PC-3 (cell line): ENCODE results near the gene IRAK3. TPM values are rescaled to one million over a fixed set of nuclear protein-coding genes. Genes with fewer than 3 reads are reported as not detected.
A peak's percentile ranks its signal among the peaks of the same experiment; 100 is the strongest.

Experiments used
- ATAC-seq: fragments of 200-7000 bp; cut with Tn5 transposase; 2 replicates; pipeline ENCODE4 v1.9.1; 2020; ENCODE audit warnings: mild to moderate bottlenecking, moderate library complexity
- BruUV-seq: library from RNA; stranded (reverse); fragments of 400-500 nt; replicated peaks from 2 replicates; lab custom pipeline; 2021; lab: Mats Ljungman, UMichigan
- CTCF ChIA-PET: fragments of 300-600 bp; sonication (Branson Sonifier 250); formaldehyde crosslinking; loops from one replicate; lab custom pipeline; 2022; ENCODE audit warnings: antibody characterized with exemption; lab: Charles Lee
- POLR2A ChIA-PET: fragments of 300-600 bp; sonication (Branson Sonifier 250); formaldehyde crosslinking; loops from one replicate; lab custom pipeline; 2022; ENCODE audit warnings: antibody characterized with exemption; ENCODE audit not compliant: unreplicated experiment; lab: Charles Lee
- DNase-seq: peaks from one replicate; pipeline ENCODE4 v3.0.0-alpha.2; 2015
- H2AFZ ChIP-seq: fragments of 300-600 bp; sonication (generic); 2 replicates; pipeline ENCODE4 v1.6.0; 2016; ENCODE audit warnings: antibody characterized with exemption, low read length
- H3F3A ChIP-seq: fragments of 300-600 bp; sonication (generic); one replicate; pipeline ENCODE4 v1.6.0; 2017; ENCODE audit warnings: antibody characterized with exemption, low read length, control low read depth, mild to moderate bottlenecking; ENCODE audit not compliant: unreplicated experiment
- H3K27ac ChIP-seq: fragments of 300-600 bp; sonication (generic); 2 replicates; pipeline ENCODE4 v1.5.1; 2016; ENCODE audit warnings: mild to moderate bottlenecking, low read length
- H3K27me3 ChIP-seq: fragments of 300-600 bp; sonication (generic); 2 replicates; pipeline ENCODE4 v1.6.1; 2016; ENCODE audit warnings: low read length, mixed read lengths
- H3K36me3 ChIP-seq: fragments of 300-600 bp; sonication (generic); 2 replicates; pipeline ENCODE4 v1.6.1; 2016; ENCODE audit warnings: low read depth, mixed run types, low read length, mixed read lengths
- H3K4me1 ChIP-seq: fragments of 300-600 bp; sonication (generic); 2 replicates; pipeline ENCODE4 v1.5.1; 2016; ENCODE audit warnings: low read length; ENCODE audit not compliant: insufficient read depth
- H3K4me2 ChIP-seq: fragments of 300-600 bp; sonication (generic); 2 replicates; pipeline ENCODE4 v1.6.0; 2016; ENCODE audit warnings: low read length
- H3K4me3 ChIP-seq: fragments of 300-600 bp; sonication (generic); 2 replicates; pipeline ENCODE4 v1.5.1; 2016; ENCODE audit warnings: mild to moderate bottlenecking, low read length, mixed read lengths
- H3K79me2 ChIP-seq: fragments of 300-600 bp; sonication (generic); 2 replicates; pipeline ENCODE4 v1.6.1; 2017; ENCODE audit warnings: low read length, mixed read lengths
- H3K9ac ChIP-seq: fragments of 300-600 bp; sonication (generic); 2 replicates; pipeline ENCODE4 v1.6.0; 2016; ENCODE audit warnings: mild to moderate bottlenecking, low read length
- H3K9me2 ChIP-seq: fragments of 300-600 bp; sonication (generic); replicated peaks from 2 replicates; pipeline ENCODE4 v1.6.1; 2016; ENCODE audit warnings: mixed run types, low read length, mixed read lengths
- H3K9me3 ChIP-seq: fragments of 300-600 bp; sonication (generic); 2 replicates; pipeline ENCODE4 v1.6.1; 2016; ENCODE audit warnings: low read length, mixed read lengths
- H4K20me1 ChIP-seq: fragments of 300-600 bp; sonication (generic); 2 replicates; pipeline ENCODE4 v1.6.1; 2016; ENCODE audit warnings: low read length, mixed read lengths
- CTCF ChIP-seq: fragments of 300-600 bp; sonication (generic); conservative IDR thresholded peaks from 2 replicates; pipeline ENCODE4 v1.5.1; 2017; ENCODE audit warnings: antibody characterized with exemption, low read depth, mild to moderate bottlenecking, low read length
- EZH2 ChIP-seq: fragments of 300-600 bp; sonication (generic); IDR thresholded peaks from one replicate; pipeline ENCODE4 v1.6.1; 2017; ENCODE audit warnings: antibody characterized with exemption, mild to moderate bottlenecking, low read length; ENCODE audit not compliant: unreplicated experiment
- EZH2phosphoT487 ChIP-seq: fragments of 300-600 bp; sonication (generic); IDR thresholded peaks from 2 replicates; pipeline ENCODE4 v1.6.1; 2018; ENCODE audit warnings: mild to moderate bottlenecking, antibody characterized with exemption, low read length, borderline replicate concordance
- intact Hi-C: fragments of 100-400 bp; cut with micrococcal nuclease; formaldehyde crosslinking; loops from 2 replicates; pipeline ENCODE4 v1.9.0; 2023
- total RNA-seq: library from RNA; depleted of rRNA; stranded (reverse); fragments of >200 nt; gene quantifications from 2 replicates; pipeline ENCODE4 v1.2.3, GENCODE V29; 2014

IRAK3 gene
- total RNA-seq, 1 experiment from 2014 or later, result not detected

GRCh38 chr12:66149702-66150398 is 39.2 kb upstream of the IRAK3 start:
- Histone ChIP-seq H3K4me2 (no peak overlapping the region), H4K20me1 (no peaks in the 10 kb centered on the region), H3K36me3 (no peaks in the 10 kb centered on the region), H3K4me3 (no peak overlapping the region), H3K9me2 (no peaks in the 10 kb centered on the region), H2AFZ (no peak overlapping the region), H3F3A (no peaks in the 10 kb centered on the region), H3K27ac (no peak overlapping the region), H3K4me1 (peaks cover 14% of the 10 kb centered on the region), H3K9ac (no peak overlapping the region), H3K9me3 (no peaks in the 10 kb centered on the region), H3K27me3 (no peaks in the 10 kb centered on the region), H3K79me2 (no peaks in the 10 kb centered on the region)
- CTCF ChIA-PET, result no interaction called here
- POLR2A ChIA-PET, result no interaction called here
- DNase-seq (peak; percentile 15), ATAC-seq (no peak)
- TF ChIP-seq EZH2phosphoT487 (no peak), CTCF (0 out of 2 replicates have a peak, but pooled peaks have one; percentile 20)
- intact Hi-C loops, result loop anchor here (10.0 kb wide), 2 partner anchors 125 to 155 kb away; partner anchors contain the start of gene HELB
- no TSS peak for BruUV-seq

- intact Hi-C loops, result no loop called here
- ChIA-PET CTCF (no interaction called here), POLR2A (interaction anchor here (0.6 kb wide), 1 partner anchor 17 kb away, joined by 3 read pairs; no protein-coding TSS in a partner anchor)
- TF ChIP-seq CTCF, result no peak
- TF ChIP-seq EZH2phosphoT487, result no peak
- TF ChIP-seq EZH2, result no peak
- peak; percentile 31; the same call in 1 of the 2 replicates for ATAC-seq
- Histone ChIP-seq H3K9ac (no peak overlapping the region), H2AFZ (no peak overlapping the region), H3K79me2 (peaks cover 4% of the 10 kb centered on the region; the same call in 1 of the 2 replicates), H3K9me2 (no peaks in the 10 kb centered on the region), H4K20me1 (no peaks in the 10 kb centered on the region), H3K27me3 (no peaks in the 10 kb centered on the region), H3K4me2 (peak overlapping the region; percentile 22; the same call in 1 of the 2 replicates), H3K9me3 (no peaks in the 10 kb centered on the region), H3K36me3 (no peaks in the 10 kb centered on the region), H3F3A (no peaks in the 10 kb centered on the region), H3K27ac (0 out of 2 replicates have a peak overlapping the region, but pooled peaks have one; percentile 6), H3K4me3 (no peak overlapping the region), H3K4me1 (peaks cover 17% of the 10 kb centered on the region)
- BruUV-seq, result no TSS peak
- peak; percentile 27 for DNase-seq
These were observed 36.3 kb upstream of the IRAK3 start for GRCh38 chr12:66152732-66153131.

GRCh38 chr12:66154776-66155175 is 34.2 kb upstream of the IRAK3 start:
- ChIA-PET CTCF (no interaction called here), POLR2A (no interaction called here)
- Histone ChIP-seq H3F3A (no peaks in the 10 kb centered on the region), H3K79me2 (peaks cover 6% of the 10 kb centered on the region; the same call in 1 of the 2 replicates), H3K36me3 (peaks cover 6% of the 10 kb centered on the region; the same call in 1 of the 2 replicates), H3K4me3 (no peak overlapping the region), H3K27ac (no peak overlapping the region), H3K9ac (no peak overlapping the region), H3K27me3 (no peaks in the 10 kb centered on the region), H2AFZ (no peak overlapping the region), H3K9me3 (no peaks in the 10 kb centered on the region), H3K9me2 (no peaks in the 10 kb centered on the region), H3K4me2 (no peak overlapping the region), H4K20me1 (no peaks in the 10 kb centered on the region), H3K4me1 (peaks cover 20% of the 10 kb centered on the region)
- intact Hi-C loops, result loop anchor here (2.0 kb wide), 1 partner anchor 14 kb away; the partner anchor contains the start of gene TMBIM4
- BruUV-seq, result no TSS peak
- no peak for TF ChIP-seq EZH2
- no peak for TF ChIP-seq EZH2phosphoT487
- DNase-seq (no peak), ATAC-seq (peak; percentile 74)
